GM21515 (cell line): ENCODE results near the gene ZSCAN21.
A peak's percentile ranks its signal among the peaks of the same experiment; 100 is the strongest.

Experiments
- ATAC-seq: cut with Tn5 transposase; IDR thresholded peaks from one replicate; pipeline ENCODE4 v1.9.1; 2021; ENCODE audit not compliant: unreplicated experiment

Gene ZSCAN21

GRCh38 chr7:100072462-100072861 is 22.9 kb downstream of the ZSCAN21 start:
- ATAC-seq, result no peak

GRCh38 chr7:100074841-100075240 is 25.3 kb downstream of the ZSCAN21 start:
- no peak for ATAC-seq

- ATAC-seq, result no peak
These were observed 25.8 kb downstream of the ZSCAN21 start for GRCh38 chr7:100075418-100075817.

GRCh38 chr7:100077205-100077604 is 27.6 kb downstream of the ZSCAN21 start:
- no peak for ATAC-seq

- no peak for ATAC-seq
These were observed 29.5 kb downstream of the ZSCAN21 start for GRCh38 chr7:100079024-100079560.

GRCh38 chr7:100080907-100081534 is 31.4 kb downstream of the ZSCAN21 start:
- peak; percentile 21 for ATAC-seq

GRCh38 chr7:100081535-100082102 is 32.0 kb downstream of the ZSCAN21 start, which contains the start of gene ZNF3:
Gene ZNF3 (minus strand): TSS chr7:100081723. CDS start chr7:100077357, 4,366 bp downstream.
- ATAC-seq, result peak; percentile 83

GRCh38 chr7:100082978-100083377 is 33.4 kb downstream of the ZSCAN21 start:
- ATAC-seq, result no peak

GRCh38 chr7:100085515-100085914 is 35.9 kb downstream of the ZSCAN21 start:
- ATAC-seq, result no peak

GRCh38 chr7:100087055-100087750 is 37.6 kb downstream of the ZSCAN21 start:
- no peak for ATAC-seq

GRCh38 chr7:100088095-100088620 is 38.6 kb downstream of the ZSCAN21 start:
- no peak for ATAC-seq

GRCh38 chr7:100088621-100089457 is 39.3 kb downstream of the ZSCAN21 start, which contains the start of gene COPS6:
Gene COPS6 (plus strand): TSS chr7:100088969. CDS start chr7:100088991, 22 bp downstream.
- no peak for ATAC-seq

- no peak for ATAC-seq
These were observed 40.1 kb downstream of the ZSCAN21 start for GRCh38 chr7:100089458-100090196.

- no peak for ATAC-seq
These were observed 41.2 kb downstream of the ZSCAN21 start for GRCh38 chr7:100090527-100091410.

- no peak for ATAC-seq
These were observed 42.0 kb downstream of the ZSCAN21 start for GRCh38 chr7:100091411-100092181.

- ATAC-seq, result no peak
These were observed 43.5 kb downstream of the ZSCAN21 start for GRCh38 chr7:100093054-100093453.

GRCh38 chr7:100093498-100093897 is 43.9 kb downstream of the ZSCAN21 start:
- ATAC-seq, result no peak

GRCh38 chr7:100093925-100094486 is 44.4 kb downstream of the ZSCAN21 start:
- no peak for ATAC-seq
